ENCODE measurements around the gene PDCD6IP. TPM values are rescaled to one million over a fixed set of nuclear protein-coding genes. Genes with fewer than 3 reads are reported as not detected.
"Not testable (repeated sequence)": the region's sequence is repeated elsewhere in the genome, so short reads cannot be mapped to it uniquely, and the experiment has no call there.

The PDCD6IP gene
- polyA plus RNA-seq, 3 donors: 154 to 176 (median 157) TPM

- DNase-seq (ENCODE audit: low read depth in 3 of 3, low spot score in 2 of 3): no peak
These were observed 6.1 kb upstream of the PDCD6IP start for GRCh38 chr3:33792167-33792892.

GRCh38 chr3:33795131-33795530, 3.3 kb upstream of the PDCD6IP start:
- no peak for DNase-seq (ENCODE audit: low read depth in 3 of 3, low spot score in 2 of 3)

DNA sequence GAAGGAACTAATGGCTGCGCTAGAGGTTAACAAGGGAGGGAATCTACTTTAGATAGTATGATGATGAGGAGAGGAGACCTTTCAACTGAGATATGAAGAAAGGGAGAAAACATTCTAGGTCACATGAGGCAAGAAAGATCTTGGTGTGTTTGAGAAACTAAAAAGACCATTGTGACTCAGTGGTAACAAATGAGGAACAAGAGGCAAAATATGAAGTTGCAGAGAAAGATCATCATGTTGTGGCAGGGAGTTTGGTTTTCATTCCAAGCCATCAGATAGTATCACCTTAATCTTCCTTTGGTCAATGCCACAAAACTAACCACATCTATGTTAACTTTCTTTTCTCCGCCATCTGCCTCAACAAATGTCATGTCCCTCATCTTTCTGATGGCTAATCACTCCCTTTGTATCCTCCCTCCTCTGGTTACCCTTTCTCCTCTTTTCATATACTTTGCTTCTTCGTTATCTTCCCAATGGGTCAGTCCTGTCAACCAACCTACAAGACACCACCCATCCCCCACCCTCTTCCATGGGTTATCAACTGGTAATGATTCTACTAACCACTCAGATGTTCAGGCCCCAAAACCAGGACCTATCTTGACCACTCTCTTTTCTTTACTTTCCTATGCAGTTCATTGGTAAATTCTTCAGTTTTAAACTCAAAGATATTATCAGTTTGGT, 2.4 kb upstream of the PDCD6IP start:
- no peak for DNase-seq (ENCODE audit: low read depth in 3 of 3, low spot score in 2 of 3)

DNA sequence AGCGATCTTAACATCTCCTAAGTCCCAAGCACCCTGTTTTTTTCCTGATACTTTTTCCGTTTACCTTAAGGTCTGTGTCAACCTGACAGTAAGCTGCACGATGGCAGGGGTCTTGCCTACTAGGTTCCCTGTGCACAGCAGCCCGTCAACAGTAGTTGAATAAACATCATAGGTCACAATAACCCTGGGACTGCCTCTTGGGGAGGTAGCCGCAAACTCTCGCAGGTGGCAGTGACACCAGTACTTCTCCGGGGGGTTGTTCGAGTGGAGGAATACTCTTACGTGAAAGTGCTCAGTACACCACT, 365 bp upstream of the PDCD6IP start:
- no peak for DNase-seq (ENCODE audit: low read depth in 3 of 3, low spot score in 2 of 3)

GRCh38 chr3:33799202-33799551, 747 bp downstream of the PDCD6IP start:
- DNase-seq (ENCODE audit: low read depth in 3 of 3, low spot score in 2 of 3): no peak

DNA sequence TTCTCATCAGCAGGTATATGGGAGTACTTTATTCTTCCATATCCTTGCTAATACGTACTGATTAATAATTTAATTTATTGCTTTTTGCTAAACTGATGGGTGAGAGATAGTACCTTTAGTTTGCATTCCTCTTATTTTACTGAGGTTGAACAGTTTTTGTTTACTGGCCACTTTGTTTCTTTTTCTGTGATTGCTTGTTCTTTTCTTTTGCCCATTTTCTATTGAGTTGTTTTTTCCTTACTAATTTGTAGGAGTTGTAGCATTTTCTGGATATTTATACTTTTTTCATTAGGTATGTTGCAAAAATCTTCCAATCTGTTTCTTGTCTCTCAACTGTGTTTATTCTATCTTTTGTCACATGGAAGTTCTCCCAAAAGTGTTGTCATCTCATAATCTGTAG, 4.8 kb downstream of the PDCD6IP start:
- no peak for DNase-seq (ENCODE audit: low read depth in 3 of 3, low spot score in 2 of 3)

DNA sequence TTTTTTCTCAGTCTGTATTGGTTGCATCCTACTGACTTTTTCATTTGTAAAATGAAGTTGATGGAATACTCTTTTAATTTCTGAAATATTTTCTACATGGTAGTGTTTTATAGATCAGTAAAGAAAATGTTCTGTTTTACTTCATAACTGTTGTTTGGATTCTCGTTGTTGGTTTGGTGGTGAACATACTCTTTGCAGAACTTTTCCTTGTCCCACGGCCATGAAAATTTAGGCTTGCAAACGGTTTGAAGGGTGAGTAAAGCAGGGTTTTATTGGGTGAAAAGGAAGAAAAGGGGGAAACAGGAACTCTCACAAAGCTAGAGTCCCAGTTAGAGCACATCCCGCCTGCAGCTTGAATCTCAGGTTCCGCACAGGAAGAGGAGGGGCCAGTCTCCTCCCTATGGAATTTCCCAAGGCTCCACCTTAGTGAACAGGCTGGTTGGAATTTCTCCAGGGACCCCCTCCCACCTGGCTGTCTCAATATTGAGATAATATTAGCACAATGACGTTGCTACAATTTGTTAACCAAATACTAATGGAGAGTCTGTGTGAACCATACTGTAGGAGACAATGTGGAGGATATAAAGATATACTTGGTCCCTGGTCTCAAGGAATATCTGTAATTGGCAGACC, 5.6 kb downstream of the PDCD6IP start:
- DNase-seq (ENCODE audit: low read depth in 3 of 3, low spot score in 2 of 3): no peak

GRCh38 chr3:33807191-33807590, 8.8 kb downstream of the PDCD6IP start:
- no peak for DNase-seq (ENCODE audit: low read depth in 3 of 3, low spot score in 2 of 3)

DNA sequence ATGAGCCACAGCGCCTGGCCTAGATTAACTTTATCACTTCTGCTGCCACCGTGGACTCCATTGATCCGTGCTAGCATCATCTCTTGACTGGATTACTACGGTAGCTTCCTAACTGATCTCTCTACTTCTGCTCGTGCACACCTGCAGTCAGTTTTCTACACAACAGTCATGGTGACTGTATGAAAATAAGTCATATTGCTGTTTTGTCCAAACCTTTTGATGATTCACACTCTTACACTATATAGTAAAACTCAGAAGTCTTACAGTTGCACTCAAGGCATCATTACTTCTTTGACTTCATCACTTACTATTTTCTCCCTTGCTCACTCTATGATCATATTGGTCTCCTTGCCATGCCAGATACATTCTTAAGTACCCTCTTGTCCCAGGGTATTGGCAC, 10.1 kb downstream of the PDCD6IP start:
- DNase-seq (ENCODE audit: low read depth in 3 of 3, low spot score in 2 of 3): no peak

DNA sequence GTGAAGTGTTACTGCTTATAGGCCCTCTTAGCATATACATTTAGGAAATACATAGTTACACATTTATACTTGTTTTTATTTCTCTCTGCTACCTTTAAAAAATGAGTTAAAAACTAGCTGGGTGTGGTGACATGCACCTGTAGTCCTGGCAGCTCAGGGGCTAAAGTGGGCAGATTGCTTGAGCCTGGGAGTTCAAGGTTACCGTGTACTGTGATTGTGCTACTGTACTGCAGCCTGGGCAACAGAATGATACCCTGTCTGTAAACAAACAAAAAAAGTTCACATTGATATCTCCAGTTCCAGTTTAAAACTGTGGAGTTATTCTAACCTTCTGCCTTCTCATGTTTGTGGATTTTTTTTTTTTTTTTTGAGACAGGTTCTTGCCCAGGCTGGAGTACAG, 12.1 kb downstream of the PDCD6IP start:
- DNase-seq (ENCODE audit: low read depth in 3 of 3, low spot score in 2 of 3): no peak

- DNase-seq (ENCODE audit: low read depth in 3 of 3, low spot score in 2 of 3): no peak
These were observed 23.6 kb downstream of the PDCD6IP start for GRCh38 chr3:33821989-33822388.

- no peak for DNase-seq (ENCODE audit: low read depth in 3 of 3, low spot score in 2 of 3)
These were observed 25.4 kb downstream of the PDCD6IP start for GRCh38 chr3:33823821-33824220.

DNA sequence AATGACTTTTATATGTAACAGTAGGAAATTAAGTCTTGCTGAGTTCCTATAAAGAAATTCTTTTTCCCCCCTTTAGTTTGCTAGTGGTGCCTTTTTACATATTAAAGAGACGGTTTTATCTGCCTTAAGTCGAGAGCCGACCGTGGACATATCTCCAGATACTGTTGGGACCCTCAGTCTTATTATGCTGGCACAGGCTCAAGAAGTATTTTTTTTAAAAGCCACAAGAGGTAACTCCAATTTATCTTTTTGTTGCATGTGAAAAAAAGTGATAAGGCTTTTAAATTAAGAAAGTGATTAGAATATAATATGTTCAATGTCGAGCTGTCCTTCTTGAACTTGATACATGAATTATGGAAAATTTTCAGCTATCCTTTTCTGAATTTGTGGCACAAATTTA, 26.7 kb downstream of the PDCD6IP start:
- DNase-seq (ENCODE audit: low read depth in 3 of 3, low spot score in 2 of 3): no peak

GRCh38 chr3:33826206-33826605, 27.8 kb downstream of the PDCD6IP start:
- no peak for DNase-seq (ENCODE audit: low read depth in 3 of 3, low spot score in 2 of 3)

DNA sequence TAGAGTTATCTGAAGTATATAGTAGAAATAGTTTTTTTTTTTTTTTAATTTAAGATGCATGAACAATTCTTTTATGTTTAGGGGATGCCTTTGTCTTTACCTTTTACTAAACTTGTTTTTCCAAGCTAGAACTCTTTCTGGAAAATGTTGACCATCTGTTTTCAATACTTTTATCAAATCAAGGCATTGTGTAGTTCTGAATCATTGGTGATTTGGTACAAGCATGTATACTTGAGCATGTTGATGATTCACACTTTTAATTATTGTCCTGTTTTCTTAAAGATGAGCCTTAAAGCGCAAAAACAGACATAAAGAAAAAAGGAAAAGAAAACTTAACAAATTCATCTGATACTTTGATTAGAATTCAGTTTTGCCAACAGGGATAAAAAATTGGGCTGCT, 28.3 kb downstream of the PDCD6IP start:
- DNase-seq (ENCODE audit: low read depth in 3 of 3, low spot score in 2 of 3): no peak

DNA sequence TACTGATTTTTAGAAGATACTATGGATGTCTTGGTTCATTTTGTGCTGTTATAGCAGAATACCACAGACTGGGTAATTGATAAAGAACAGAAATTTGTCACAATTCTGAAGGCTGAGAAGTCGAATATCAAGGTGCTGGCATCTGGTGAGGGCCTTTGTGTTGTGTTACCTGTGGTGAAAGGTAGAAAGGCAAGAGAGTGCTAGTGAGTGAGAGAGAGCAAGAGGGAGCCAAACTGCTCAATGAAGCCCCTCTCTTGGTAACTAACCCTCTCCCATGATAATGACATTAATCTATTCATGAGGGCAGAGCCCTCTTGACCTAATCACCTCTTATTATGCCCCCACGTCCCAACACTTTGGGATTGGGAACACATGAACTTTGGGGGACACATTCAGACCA, 31.3 kb downstream of the PDCD6IP start:
- DNase-seq (ENCODE audit: low read depth in 3 of 3, low spot score in 2 of 3): no peak

- DNase-seq (ENCODE audit: low read depth in 3 of 3, low spot score in 2 of 3): no peak
These were observed 32.6 kb downstream of the PDCD6IP start for GRCh38 chr3:33831053-33831452.

GRCh38 chr3:33833408-33834095, 35.1 kb downstream of the PDCD6IP start:
- no peak for DNase-seq (ENCODE audit: low read depth in 3 of 3, low spot score in 2 of 3)

- no peak for DNase-seq (ENCODE audit: low read depth in 3 of 3, low spot score in 2 of 3)
These were observed 35.6 kb downstream of the PDCD6IP start for GRCh38 chr3:33834096-33834453.

DNA sequence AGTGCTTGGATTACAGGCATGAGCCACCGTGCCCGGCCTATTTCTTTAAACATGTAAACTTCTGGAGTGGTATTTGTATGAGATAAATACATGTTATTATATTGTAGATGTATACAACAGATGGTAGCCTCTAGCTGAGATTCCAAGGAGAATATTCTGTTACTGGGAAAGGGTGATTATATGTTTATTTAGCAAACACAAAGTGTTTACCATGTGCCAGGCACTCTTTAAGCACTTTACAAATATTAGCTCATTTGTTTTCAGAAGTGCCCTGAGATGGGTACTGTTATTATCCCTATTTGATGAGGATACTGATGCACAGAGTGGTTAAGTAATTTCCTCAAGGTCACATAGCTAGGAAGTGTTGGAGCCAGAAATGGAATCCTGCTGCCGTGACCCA, 38.8 kb downstream of the PDCD6IP start:
- DNase-seq (ENCODE audit: low read depth in 3 of 3, low spot score in 2 of 3): not testable (repeated sequence)

DNA sequence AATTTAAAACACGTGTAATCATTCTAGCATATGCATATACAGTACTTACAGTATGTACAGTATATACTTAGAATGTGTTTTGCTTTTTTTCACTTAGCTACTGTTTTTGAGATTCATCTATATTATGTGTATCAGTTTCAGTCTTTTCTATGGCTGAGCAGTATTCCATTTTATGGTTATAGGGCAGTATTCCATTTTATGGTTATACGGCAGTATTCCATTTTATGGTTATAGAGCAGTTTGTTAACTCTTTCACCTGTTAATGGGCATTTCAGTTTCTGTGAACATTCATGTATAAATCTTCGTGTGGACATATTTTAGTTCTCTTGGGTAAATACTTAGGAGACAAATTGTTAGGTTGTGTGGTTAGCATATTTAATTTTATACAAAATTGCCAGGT, 40.9 kb downstream of the PDCD6IP start:
- DNase-seq (ENCODE audit: low read depth in 3 of 3, low spot score in 2 of 3): no peak

GRCh38 chr3:33840179-33840578, 41.7 kb downstream of the PDCD6IP start:
- no peak for DNase-seq (ENCODE audit: low read depth in 3 of 3, low spot score in 2 of 3)
